ENCODE data around the gene STAG3. TPM values are rescaled to one million over a fixed set of nuclear protein-coding genes. Genes with fewer than 3 reads are reported as not detected.
A peak's percentile ranks its signal among the peaks of the same experiment; 100 is the strongest.
"Not testable (repeated sequence)": the region's sequence is repeated elsewhere in the genome, so short reads cannot be mapped to it uniquely, and the experiment has no call there.

The STAG3 gene, protein sequence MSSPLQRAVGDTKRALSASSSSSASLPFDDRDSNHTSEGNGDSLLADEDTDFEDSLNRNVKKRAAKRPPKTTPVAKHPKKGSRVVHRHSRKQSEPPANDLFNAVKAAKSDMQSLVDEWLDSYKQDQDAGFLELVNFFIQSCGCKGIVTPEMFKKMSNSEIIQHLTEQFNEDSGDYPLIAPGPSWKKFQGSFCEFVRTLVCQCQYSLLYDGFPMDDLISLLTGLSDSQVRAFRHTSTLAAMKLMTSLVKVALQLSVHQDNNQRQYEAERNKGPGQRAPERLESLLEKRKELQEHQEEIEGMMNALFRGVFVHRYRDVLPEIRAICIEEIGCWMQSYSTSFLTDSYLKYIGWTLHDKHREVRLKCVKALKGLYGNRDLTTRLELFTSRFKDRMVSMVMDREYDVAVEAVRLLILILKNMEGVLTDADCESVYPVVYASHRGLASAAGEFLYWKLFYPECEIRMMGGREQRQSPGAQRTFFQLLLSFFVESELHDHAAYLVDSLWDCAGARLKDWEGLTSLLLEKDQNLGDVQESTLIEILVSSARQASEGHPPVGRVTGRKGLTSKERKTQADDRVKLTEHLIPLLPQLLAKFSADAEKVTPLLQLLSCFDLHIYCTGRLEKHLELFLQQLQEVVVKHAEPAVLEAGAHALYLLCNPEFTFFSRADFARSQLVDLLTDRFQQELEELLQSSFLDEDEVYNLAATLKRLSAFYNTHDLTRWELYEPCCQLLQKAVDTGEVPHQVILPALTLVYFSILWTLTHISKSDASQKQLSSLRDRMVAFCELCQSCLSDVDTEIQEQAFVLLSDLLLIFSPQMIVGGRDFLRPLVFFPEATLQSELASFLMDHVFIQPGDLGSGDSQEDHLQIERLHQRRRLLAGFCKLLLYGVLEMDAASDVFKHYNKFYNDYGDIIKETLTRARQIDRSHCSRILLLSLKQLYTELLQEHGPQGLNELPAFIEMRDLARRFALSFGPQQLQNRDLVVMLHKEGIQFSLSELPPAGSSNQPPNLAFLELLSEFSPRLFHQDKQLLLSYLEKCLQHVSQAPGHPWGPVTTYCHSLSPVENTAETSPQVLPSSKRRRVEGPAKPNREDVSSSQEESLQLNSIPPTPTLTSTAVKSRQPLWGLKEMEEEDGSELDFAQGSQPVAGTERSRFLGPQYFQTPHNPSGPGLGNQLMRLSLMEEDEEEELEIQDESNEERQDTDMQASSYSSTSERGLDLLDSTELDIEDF
- total RNA-seq: 1 to 10 TPM; 3.3 to 5.8 (median 3.9) TPM

DNA sequence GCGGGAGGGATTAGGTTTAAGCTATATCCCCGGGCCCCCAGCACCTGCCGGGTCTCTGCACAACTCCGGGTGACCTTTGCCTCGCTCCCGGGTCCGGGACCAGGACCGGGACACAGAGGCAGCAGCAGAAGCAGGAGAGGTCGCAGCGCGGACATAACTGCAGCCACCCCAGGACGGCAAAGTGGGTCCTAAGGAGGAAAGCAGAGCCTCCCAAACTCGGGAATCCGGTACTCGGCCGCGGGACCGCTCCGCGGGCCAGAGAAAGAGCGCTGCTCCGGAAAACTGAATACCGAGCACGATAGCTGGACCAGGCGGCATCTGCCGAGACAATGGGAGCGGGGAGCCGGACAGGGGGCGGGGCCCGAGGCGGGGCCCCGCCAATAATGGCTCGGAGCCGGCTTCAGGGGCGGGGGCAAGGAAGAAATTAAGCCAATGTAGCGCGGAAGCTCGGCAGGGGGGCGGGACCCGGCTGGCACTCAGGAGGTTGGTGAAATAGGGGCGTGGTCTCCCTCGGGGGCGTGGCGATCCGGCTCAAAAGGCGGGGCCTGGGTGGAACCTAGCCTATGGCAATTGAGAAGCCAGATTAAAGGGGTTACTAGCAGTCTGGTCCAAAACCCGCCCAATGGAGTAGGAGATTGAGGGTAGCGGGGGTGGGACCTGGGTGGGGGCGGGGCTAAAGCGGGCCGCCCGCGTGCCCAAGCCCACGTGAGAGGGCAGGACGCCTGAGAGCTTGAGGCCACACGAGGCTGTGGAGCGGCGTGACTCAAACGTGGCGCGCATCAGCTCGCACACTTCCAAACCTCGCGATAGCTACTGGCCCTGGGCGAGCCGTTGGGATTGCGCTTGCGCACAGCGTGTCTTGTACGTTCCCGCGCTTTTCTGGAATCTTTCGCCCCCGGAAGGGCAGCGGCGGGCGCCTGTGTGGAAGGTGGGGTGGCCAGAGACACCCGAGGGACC lies at the start of gene STAG3, which contains the start of gene GPC2:
STAG3 (plus strand) TSS at position 874 of the 957 bp plus-strand sequence. CDS start 2,639 bp downstream, outside the sequence.
GPC2 (minus strand) TSS at position 337 of the 957 bp plus-strand sequence; CDS start at position 155, 182 bp downstream.
- Mint-ChIP-seq H3K4me1 (ENCODE audit: low read depth) (peaks cover 33% of the 10 kb centered on the region), H3K9me3 (no peaks in the 10 kb centered on the region)

DNA sequence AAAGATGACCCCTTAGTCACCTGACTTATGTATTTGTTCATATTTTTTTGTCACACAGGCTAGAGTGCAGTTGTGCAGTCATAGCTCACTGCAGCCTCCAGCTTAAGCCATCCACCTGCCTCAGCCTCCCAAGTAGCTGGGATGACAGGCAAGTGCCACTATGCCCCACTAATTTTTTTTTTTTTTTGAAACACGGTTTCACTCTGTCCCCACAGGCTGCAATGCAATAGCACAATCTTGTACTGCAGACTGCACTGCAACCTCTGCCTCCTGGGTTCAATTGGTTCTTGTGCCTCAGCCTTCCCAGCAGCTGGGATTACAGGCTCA lies 49.1 kb upstream of the STAG3 start:
- Mint-ChIP-seq H3K4me3 (peak overlapping the region; percentile 78), H3K4me1 (ENCODE audit: low read depth) (peaks cover 36% of the 10 kb centered on the region), H3K9me3 (no peaks in the 10 kb centered on the region), H3K36me3 (ENCODE audit: insufficient read depth) (no peaks in the 10 kb centered on the region), H3K27me3 (ENCODE audit: low read depth) (no peaks in the 10 kb centered on the region)
- no peak for DNase-seq
- ATAC-seq: no peak

More for the DNA sequence above, at the start of gene STAG3, which contains the start of gene GPC2:
- H3K36me3 Mint-ChIP-seq (ENCODE audit: insufficient read depth): no peaks in the 10 kb centered on the region
- peak within 1 kb of the TSS; percentile 77 for H3K4me3 Mint-ChIP-seq
- no peaks in the 10 kb centered on the region for H3K27me3 Mint-ChIP-seq (ENCODE audit: low read depth)
- DNase-seq (peak; percentile 98), ATAC-seq (peak; percentile 92 to 94)

DNA sequence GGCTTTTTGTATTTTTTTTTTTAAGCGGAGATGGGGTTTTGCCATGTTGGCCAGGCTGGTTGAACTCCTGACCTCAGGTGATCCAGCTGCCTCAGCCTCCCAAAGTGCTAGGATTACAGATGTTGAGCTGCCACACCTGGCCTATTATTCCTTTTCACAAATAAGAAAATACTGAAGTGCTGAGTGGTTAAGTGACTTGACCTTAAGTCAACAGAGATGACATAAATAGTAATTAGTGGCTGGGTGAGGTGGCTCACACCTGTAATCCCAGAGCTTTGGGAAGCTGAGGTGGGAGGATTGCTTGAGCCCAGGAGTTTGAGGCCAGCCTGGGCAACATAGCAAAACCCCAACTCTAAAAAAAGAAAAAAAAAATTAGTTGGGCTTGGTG lies 47.5 kb upstream of the STAG3 start:
- not testable (repeated sequence) for H3K4me3 Mint-ChIP-seq; DNase-seq; ATAC-seq; H3K27me3 Mint-ChIP-seq (ENCODE audit: low read depth); H3K36me3 Mint-ChIP-seq (ENCODE audit: insufficient read depth); H3K9me3 Mint-ChIP-seq
- H3K4me1 Mint-ChIP-seq (ENCODE audit: low read depth): peaks cover 27% of the 10 kb centered on the region

DNA sequence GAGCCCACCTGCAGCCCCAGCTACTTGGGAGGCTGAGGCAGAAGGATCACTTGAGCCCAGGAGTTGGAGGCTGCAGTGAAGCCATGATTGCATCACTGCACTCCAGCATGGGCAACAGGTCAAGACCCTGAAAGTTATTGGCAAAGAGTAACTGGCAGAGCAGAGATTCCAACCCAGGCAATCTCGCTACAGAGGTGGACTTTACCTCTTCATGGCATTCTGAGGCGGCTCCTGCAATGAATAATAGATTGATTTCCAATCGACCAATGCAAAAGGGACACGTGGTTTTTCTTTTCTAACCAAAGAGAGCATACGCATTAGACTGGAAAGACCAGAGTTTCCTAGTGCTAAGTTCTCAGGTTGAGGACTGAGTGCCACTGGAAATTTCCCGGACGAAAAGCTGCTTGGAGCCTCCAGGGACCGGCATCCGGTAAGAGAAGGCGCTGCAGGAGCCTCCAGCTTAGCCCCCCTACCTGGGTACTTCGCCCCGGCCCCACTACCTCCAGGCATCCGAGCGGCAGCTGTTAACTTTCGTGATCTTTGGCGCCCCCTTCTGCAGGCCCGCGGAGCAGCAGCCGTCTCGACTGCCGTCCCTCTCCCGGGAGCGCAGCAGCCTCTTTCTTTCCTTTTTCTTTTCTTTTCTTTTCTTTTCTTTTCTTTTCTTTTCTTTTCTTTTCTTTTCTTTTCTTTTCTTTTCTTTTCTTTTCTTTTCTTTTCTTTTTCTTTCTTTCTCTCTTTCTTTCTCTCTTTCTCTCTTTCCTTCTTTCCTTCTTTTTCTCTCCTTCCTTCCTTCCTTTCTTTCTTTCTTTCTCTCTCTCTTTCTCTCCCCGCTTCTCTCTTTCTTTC lies 46.9 kb upstream of the STAG3 start:
- ATAC-seq (no peak), DNase-seq (peak; percentile 88)
- Mint-ChIP-seq H3K36me3 (ENCODE audit: insufficient read depth) (no peaks in the 10 kb centered on the region), H3K9me3 (no peaks in the 10 kb centered on the region), H3K27me3 (ENCODE audit: low read depth) (no peaks in the 10 kb centered on the region), H3K4me3 (no peak overlapping the region), H3K4me1 (ENCODE audit: low read depth) (peaks cover 22% of the 10 kb centered on the region)

DNA sequence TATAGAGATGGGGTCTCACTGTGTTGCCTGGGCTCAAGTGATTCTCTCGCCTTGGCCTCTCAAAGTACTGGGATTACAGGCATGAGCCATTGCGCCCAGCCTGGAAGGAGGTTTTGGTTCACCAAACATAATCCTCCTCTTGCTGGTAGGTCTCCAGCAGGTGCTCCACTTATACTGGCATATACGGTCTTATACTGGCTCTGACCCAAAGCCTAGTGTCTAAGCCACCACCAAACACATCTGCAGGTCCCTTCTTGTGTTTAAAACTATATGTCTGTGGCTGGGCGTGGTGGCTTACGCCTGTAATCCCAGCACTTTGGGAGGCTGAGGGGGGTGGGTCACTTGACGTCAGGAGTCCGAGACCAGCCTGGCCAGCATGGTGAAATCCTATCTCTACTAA lies 45.6 kb upstream of the STAG3 start:
- Mint-ChIP-seq H3K4me3 (no peak overlapping the region), H3K9me3 (no peaks in the 10 kb centered on the region), H3K27me3 (ENCODE audit: low read depth) (no peaks in the 10 kb centered on the region), H3K36me3 (ENCODE audit: insufficient read depth) (no peaks in the 10 kb centered on the region), H3K4me1 (ENCODE audit: low read depth) (peaks cover 14% of the 10 kb centered on the region)
- DNase-seq: no peak
- no peak for ATAC-seq

DNA sequence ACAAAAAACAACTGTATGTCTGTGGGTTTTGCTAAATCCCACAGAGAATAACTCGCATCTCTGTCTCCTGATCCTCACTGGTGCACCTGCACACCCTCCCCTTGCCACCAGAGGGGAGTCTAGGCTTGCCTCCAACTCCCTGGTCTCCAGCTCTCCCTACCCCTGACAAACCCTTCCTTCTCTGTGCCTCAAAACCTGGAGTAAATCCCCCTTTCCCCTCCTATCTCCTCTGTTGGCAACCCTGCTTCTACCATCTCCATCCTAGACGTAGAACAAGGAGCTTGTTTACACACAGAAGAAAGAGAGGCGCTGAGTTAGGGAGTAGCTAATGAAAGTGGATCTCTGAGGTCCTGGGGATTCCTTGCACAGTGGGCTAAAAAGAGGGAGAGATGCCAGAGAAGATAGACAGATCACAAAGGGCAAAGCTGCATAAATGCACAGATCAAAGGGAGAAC lies 45.0 kb upstream of the STAG3 start:
- Mint-ChIP-seq H3K9me3 (no peaks in the 10 kb centered on the region), H3K27me3 (ENCODE audit: low read depth) (no peaks in the 10 kb centered on the region), H3K4me1 (ENCODE audit: low read depth) (peaks cover 16% of the 10 kb centered on the region), H3K36me3 (ENCODE audit: insufficient read depth) (no peaks in the 10 kb centered on the region), H3K4me3 (no peak overlapping the region)
- ATAC-seq (peak; percentile 76 to 86), DNase-seq (peak; percentile 61)

DNA sequence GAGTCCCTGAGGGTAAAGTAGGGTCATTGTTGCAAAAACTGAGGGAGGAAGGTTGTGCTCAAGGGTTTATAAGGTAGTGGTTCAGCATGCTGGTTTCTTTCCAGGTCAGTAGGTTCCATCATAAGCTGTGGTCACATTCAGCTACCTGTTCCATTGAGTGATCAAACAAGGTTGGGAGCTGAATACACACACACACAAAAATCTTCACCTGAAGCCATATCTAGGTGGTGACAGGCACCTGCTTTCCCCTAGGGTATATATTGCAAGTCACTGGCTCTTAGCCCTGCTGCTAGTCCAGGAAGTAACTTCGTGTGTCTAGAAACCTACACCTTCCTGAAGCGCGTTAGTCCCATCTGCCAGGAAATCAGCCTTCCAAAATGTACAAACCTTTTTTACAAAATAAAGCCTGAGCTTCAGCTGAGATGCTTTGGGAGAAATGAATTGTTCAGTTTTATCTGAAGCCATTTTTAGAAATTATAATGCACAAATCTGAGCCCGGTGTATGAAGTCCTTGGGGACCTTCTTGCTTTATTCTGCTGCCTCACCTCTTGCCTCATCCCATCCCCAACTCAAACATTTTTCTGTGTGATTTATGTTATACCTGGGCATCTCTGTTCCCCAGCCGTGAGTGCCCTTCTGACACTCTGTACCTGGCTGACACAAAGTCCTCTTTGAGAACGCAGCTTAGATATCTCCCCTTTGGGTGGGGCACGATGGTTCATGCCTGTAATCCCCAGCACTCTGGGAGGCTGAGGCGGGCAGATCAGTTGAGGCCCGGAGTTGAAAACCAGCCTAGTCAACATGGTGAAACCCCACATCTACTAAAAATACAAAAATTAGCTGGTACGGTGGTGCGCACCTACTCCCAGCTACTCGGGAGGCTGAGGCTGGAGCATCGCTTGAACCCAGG lies 39.6 kb upstream of the STAG3 start:
- Mint-ChIP-seq H3K36me3 (ENCODE audit: insufficient read depth) (no peaks in the 10 kb centered on the region), H3K4me1 (ENCODE audit: low read depth) (peaks cover 9% of the 10 kb centered on the region), H3K27me3 (ENCODE audit: low read depth) (no peaks in the 10 kb centered on the region), H3K4me3 (no peak overlapping the region), H3K9me3 (no peaks in the 10 kb centered on the region)
- no peak for DNase-seq
- no peak for ATAC-seq

DNA sequence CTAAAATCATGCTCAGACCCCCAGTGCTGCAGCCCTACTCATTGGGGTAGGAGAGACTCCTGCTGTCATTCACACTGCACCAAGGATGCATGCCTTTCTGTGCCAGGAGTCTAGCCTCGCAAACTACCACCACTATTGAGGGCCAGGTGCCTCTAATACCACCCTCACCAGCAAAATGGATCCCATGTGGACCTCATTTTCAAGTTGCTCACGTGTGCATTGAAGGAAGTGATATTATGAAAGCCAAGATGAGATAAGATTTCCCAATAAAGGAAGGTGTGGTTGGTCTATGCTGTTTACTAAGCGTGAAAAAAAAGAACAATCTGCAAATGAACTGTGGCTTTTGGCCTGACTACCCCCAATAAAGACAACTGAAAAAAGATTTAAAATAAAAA lies 36.2 kb upstream of the STAG3 start:
- H3K4me1 Mint-ChIP-seq (ENCODE audit: low read depth): peaks cover 9% of the 10 kb centered on the region
- no peaks in the 10 kb centered on the region for H3K36me3 Mint-ChIP-seq (ENCODE audit: insufficient read depth)
- H3K4me3 Mint-ChIP-seq: no peak overlapping the region
- DNase-seq (no peak), ATAC-seq (no peak)
- H3K9me3 Mint-ChIP-seq: no peaks in the 10 kb centered on the region
- no peaks in the 10 kb centered on the region for H3K27me3 Mint-ChIP-seq (ENCODE audit: low read depth)

DNA sequence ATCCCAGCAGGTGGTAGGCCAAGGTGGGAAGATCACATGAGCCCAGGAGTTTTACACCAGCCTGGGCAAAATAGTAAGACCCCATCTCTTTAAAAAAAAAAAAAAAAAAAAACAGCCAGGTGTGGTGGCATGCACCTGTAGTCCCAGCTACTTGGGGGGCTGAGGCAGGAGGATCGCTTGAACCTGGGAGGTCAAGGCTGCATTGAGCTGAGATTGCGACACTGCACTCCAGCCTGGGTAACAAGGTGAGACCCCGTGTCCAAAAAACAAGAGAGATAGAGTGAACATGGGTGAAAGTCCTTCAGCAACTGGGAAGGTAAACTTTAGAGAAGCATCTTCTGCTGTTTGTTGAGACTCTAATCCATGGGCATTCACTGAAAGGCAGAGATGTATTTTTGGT lies 35.3 kb upstream of the STAG3 start:
- no peaks in the 10 kb centered on the region for H3K27me3 Mint-ChIP-seq (ENCODE audit: low read depth)
- H3K4me1 Mint-ChIP-seq (ENCODE audit: low read depth): peaks cover 9% of the 10 kb centered on the region
- H3K36me3 Mint-ChIP-seq (ENCODE audit: insufficient read depth): no peaks in the 10 kb centered on the region
- H3K4me3 Mint-ChIP-seq: no peak overlapping the region
- H3K9me3 Mint-ChIP-seq: no peaks in the 10 kb centered on the region
- ATAC-seq (no peak), DNase-seq (no peak)

DNA sequence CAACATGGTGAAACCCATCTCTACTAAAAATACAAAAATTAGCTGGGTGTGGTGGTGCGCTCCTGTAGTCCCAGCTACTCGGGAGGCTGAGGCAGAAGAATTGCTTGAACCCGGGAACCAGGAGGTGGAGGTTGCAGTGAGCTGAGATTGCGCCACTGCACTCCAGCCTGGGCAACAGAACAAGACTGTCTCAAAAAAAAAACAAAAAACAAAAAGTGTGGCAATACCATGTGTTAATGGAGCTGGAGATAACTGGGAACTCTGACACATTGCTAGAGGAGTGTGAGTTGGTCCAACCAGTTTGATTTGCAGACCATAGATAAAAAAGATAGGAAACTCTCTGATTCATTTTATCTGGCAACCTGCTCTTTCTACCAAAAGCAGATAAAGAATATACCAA lies 31.4 kb upstream of the STAG3 start:
- H3K4me3 Mint-ChIP-seq; H3K9me3 Mint-ChIP-seq; DNase-seq; ATAC-seq; H3K36me3 Mint-ChIP-seq (ENCODE audit: insufficient read depth); H3K27me3 Mint-ChIP-seq (ENCODE audit: low read depth): not testable (repeated sequence)
- H3K4me1 Mint-ChIP-seq (ENCODE audit: low read depth): peaks cover 25% of the 10 kb centered on the region

DNA sequence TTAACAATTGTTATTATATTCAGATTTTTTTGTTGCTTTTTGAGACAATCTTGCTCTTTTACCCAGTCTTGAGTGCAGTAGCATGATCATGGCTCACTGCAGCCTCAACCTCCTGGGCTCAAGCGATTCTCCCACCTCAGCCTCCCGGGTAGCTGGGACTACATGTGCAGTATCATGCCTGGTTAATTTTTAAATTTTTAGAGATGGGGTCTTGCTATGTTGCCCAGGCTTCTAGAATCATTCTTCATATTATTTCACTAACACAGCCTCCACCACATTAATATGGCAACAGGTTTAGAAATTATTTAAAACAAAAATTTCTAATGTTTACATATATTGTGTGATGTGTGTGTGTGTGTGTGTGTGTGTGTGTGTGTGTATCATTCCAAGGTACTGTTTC lies 30.4 kb upstream of the STAG3 start:
- Mint-ChIP-seq H3K36me3 (ENCODE audit: insufficient read depth) (peaks cover 6% of the 10 kb centered on the region), H3K4me1 (ENCODE audit: low read depth) (peaks cover 31% of the 10 kb centered on the region), H3K9me3 (no peaks in the 10 kb centered on the region), H3K4me3 (no peak overlapping the region), H3K27me3 (ENCODE audit: low read depth) (no peaks in the 10 kb centered on the region)
- no peak for DNase-seq
- ATAC-seq: no peak

DNA sequence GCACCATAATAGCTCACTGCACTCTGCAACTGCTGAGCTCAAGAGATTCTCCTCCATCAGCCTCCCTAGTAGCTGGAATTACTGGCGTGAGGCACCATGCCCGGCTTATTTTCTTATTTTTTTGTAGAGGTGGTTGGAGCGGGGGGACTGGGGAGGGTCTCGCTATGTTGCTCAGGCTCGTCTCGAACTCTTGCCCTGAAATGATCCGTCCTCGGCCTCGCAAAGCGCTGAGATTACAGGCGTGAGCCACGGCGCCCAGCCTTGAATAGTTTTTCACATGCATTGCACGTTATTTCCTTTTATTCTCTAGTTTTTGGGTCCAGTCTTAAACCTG lies 29.5 kb upstream of the STAG3 start:
- Mint-ChIP-seq H3K4me1 (ENCODE audit: low read depth) (peaks cover 35% of the 10 kb centered on the region), H3K4me3 (peak overlapping the region; percentile 99), H3K36me3 (ENCODE audit: insufficient read depth) (peaks cover 10% of the 10 kb centered on the region), H3K9me3 (no peaks in the 10 kb centered on the region), H3K27me3 (ENCODE audit: low read depth) (no peaks in the 10 kb centered on the region)
- ATAC-seq (peak in 1 of 2 donors; percentile 1), DNase-seq (no peak)
